Stimulated activated naive CD8-positive, alpha-beta T cell treated with anti-CD3 and anti-CD28 coated beads, Interleukin-15, amount 100 ng/mL, for 72 hours (primary cell): ENCODE results near the gene SEMA4C.

Experiments used
- ATAC-seq: fragments of 150-1000 bp; cut with Tn5 transposase; 2 replicates; pipeline ENCODE4 v1.10.0; 2021; ENCODE audit warnings: mild to moderate bottlenecking, moderate library complexity
- DNase-seq, 2 donors: peaks; one replicate each; pipeline ENCODE4 v3.0.0; 2021 to 2022
- H3K27ac Mint-ChIP-seq, 2 donors: one replicate each; pipeline ENCODE4 v1.8.0; 2022; ENCODE audit warnings: mild to moderate bottlenecking in 2 of 2, mixed read lengths in 2 of 2, moderate library complexity in 2 of 2
- H3K27me3 Mint-ChIP-seq: one replicate; pipeline ENCODE4 v1.8.0; 2022; ENCODE audit warnings: mixed read lengths
- H3K4me1 Mint-ChIP-seq: one replicate; pipeline ENCODE4 v1.8.0; 2022; ENCODE audit warnings: mild to moderate bottlenecking, mixed read lengths
- H3K4me3 Mint-ChIP-seq, 2 donors: one replicate each; pipeline ENCODE4 v1.8.0; 2022; ENCODE audit warnings: mild to moderate bottlenecking in 2 of 2, mixed read lengths in 2 of 2, moderate library complexity in 1 of 2
- H3K9me3 Mint-ChIP-seq, 2 donors: one replicate each; pipeline ENCODE4 v1.8.0; 2022; ENCODE audit warnings: mixed read lengths in 2 of 2

SEMA4C gene

DNA sequence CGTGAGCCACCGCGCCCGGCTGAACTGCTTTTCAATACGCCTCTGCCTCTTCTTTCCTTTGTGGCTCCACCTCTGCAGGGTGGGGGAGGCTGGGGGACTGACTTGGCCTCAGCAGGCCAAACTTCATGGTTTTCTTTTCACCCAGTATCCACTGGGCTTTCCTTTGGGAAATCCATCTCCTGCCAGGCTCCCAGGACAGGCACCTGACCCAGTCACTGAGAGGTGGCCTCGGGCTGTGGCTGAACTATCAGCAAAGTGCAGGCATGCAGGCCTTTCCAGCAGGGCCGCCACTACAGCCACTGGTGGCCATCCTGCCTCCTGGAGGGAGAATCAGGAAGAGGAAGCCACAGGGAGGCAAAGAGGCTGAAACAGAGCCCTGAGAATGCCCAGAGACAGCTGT lies 33.4 kb upstream of the SEMA4C start:
- no peak overlapping the region for H3K4me3 Mint-ChIP-seq

DNA sequence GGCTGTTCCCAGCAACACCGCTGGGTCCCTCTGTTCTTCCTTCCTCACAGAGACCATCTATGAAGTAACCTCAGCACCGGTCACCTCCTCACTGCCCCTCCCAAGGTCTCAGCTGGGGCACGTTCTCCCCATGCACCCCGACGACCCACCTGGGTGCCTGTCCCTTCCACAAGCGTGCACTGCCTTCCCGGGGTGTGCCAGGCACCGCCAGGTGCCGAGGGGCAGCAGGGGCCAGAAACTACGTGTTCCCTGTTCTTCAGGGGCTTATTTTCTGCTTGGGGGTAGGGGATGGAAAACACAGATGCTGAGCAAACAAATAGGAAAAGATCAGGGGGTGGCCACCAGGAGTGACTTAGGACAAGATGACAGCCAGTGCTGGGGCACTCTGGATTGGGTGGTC lies 30.4 kb upstream of the SEMA4C start:
- H3K27ac Mint-ChIP-seq, result peak overlapping the region in 1 of 2 donors; percentile 30
- no peaks in the 10 kb centered on the region for H3K27me3 Mint-ChIP-seq
- ATAC-seq, result no peak

More for the DNA sequence above, 33.4 kb upstream of the SEMA4C start:
- H3K9me3 Mint-ChIP-seq, result no peaks in the 10 kb centered on the region
- peaks cover 15% of the 10 kb centered on the region for H3K4me1 Mint-ChIP-seq
- H3K27me3 Mint-ChIP-seq, result no peaks in the 10 kb centered on the region
- DNase-seq (no peak), ATAC-seq (no peak)
- H3K27ac Mint-ChIP-seq, result peak overlapping the region in 1 of 2 donors; percentile 12

DNA sequence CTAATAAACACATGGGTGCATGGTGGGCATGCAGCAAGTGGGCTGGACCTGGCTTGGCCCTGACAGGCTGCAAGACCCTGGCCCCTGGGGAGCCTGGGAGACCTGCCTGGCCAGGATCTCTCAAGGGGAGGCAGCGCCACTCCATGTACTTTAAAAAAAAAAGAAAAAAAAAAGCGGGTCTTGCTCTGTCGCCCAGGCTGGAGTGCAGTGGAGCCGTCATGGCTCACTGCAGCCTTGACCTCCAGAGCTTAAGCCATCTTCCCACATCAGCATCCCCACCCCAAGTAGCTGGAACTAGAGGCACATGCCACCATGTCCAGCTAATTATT lies 29.5 kb upstream of the SEMA4C start:
- ATAC-seq, result no peak
- no peak overlapping the region for H3K27ac Mint-ChIP-seq
- no peak for DNase-seq

More for the DNA sequence above, 30.4 kb upstream of the SEMA4C start:
- no peak overlapping the region for H3K4me3 Mint-ChIP-seq
- no peak for DNase-seq
- H3K4me1 Mint-ChIP-seq, result peaks cover 40% of the 10 kb centered on the region
- no peaks in the 10 kb centered on the region for H3K9me3 Mint-ChIP-seq

GRCh38 chr2:96898641-96899412 lies 28.9 kb upstream of the SEMA4C start:
- H3K9me3 Mint-ChIP-seq, result no peaks in the 10 kb centered on the region
- H3K4me1 Mint-ChIP-seq, result peaks cover 46% of the 10 kb centered on the region
- DNase-seq (no peak), ATAC-seq (no peak)
- H3K27me3 Mint-ChIP-seq, result no peaks in the 10 kb centered on the region
- no peak overlapping the region for H3K4me3 Mint-ChIP-seq
- H3K27ac Mint-ChIP-seq, result no peak overlapping the region

More for the DNA sequence above, 29.5 kb upstream of the SEMA4C start:
- no peaks in the 10 kb centered on the region for H3K9me3 Mint-ChIP-seq
- H3K4me1 Mint-ChIP-seq, result peaks cover 46% of the 10 kb centered on the region
- no peak overlapping the region for H3K4me3 Mint-ChIP-seq
- H3K27me3 Mint-ChIP-seq, result no peaks in the 10 kb centered on the region

GRCh38 chr2:96898135-96898505 lies 28.2 kb upstream of the SEMA4C start:
- H3K9me3 Mint-ChIP-seq, result no peaks in the 10 kb centered on the region
- H3K27ac Mint-ChIP-seq, result no peak overlapping the region

GRCh38 chr2:96897491-96898134 lies 27.7 kb upstream of the SEMA4C start:
- Mint-ChIP-seq H3K27ac (no peak overlapping the region), H3K4me3 (no peak overlapping the region), H3K27me3 (no peaks in the 10 kb centered on the region), H3K4me1 (peaks cover 50% of the 10 kb centered on the region), H3K9me3 (no peaks in the 10 kb centered on the region)
- ATAC-seq, result no peak
- no peak for DNase-seq

More at GRCh38 chr2:96898135-96898505, 28.2 kb upstream of the SEMA4C start:
- H3K27me3 Mint-ChIP-seq, result no peaks in the 10 kb centered on the region
- peaks cover 46% of the 10 kb centered on the region for H3K4me1 Mint-ChIP-seq
- H3K4me3 Mint-ChIP-seq, result no peak overlapping the region
- DNase-seq (no peak), ATAC-seq (no peak)

- DNase-seq (no peak), ATAC-seq (peak; percentile 22)
- no peak overlapping the region for H3K27ac Mint-ChIP-seq
- H3K9me3 Mint-ChIP-seq, result no peaks in the 10 kb centered on the region
- H3K27me3 Mint-ChIP-seq, result no peaks in the 10 kb centered on the region
- H3K4me3 Mint-ChIP-seq, result no peak overlapping the region
- H3K4me1 Mint-ChIP-seq, result peaks cover 65% of the 10 kb centered on the region
Measured at GRCh38 chr2:96895746-96896651, 26.1 kb upstream of the SEMA4C start.

DNA sequence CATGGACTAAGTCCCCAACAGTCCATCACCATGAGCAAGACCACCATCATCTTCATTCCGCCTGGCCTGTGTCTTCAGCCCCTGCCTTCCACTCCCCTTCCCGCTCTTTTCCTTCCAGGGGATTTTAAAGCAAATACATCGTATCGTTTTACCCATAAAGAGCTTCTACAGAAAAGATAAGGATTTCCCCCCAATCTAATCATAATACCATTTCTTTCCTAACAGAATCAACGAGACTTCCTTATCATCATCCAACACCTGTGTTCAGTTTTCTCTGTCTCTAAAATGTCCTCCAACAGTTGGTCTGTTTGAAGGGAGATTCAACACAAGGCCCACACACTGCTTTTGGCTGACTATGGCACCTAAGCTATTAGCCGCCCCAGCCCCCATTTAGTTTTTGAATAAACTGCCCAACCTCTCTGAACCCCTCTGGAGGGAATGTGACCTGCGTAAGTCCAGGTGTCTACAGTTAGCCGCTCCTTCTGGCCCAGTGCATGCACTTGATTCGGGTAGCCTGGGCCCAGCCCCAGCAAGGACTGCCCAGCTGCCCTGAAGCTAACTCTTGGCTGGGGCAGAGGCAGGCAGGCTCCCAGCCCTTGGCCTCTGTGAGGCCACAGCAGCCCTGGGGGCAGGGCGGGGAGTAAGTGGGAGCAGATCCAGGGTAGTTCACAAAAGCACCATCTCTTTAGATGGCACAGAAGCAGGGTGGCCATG lies 25.3 kb upstream of the SEMA4C start:
- no peak for DNase-seq
- Mint-ChIP-seq H3K27ac (no peak overlapping the region), H3K27me3 (no peaks in the 10 kb centered on the region), H3K4me3 (no peak overlapping the region), H3K4me1 (peaks cover 63% of the 10 kb centered on the region), H3K9me3 (no peaks in the 10 kb centered on the region)
- ATAC-seq, result peak; percentile 6

GRCh38 chr2:96894151-96894531 lies 24.3 kb upstream of the SEMA4C start:
- Mint-ChIP-seq H3K4me1 (peaks cover 59% of the 10 kb centered on the region), H3K27me3 (no peaks in the 10 kb centered on the region)

DNA sequence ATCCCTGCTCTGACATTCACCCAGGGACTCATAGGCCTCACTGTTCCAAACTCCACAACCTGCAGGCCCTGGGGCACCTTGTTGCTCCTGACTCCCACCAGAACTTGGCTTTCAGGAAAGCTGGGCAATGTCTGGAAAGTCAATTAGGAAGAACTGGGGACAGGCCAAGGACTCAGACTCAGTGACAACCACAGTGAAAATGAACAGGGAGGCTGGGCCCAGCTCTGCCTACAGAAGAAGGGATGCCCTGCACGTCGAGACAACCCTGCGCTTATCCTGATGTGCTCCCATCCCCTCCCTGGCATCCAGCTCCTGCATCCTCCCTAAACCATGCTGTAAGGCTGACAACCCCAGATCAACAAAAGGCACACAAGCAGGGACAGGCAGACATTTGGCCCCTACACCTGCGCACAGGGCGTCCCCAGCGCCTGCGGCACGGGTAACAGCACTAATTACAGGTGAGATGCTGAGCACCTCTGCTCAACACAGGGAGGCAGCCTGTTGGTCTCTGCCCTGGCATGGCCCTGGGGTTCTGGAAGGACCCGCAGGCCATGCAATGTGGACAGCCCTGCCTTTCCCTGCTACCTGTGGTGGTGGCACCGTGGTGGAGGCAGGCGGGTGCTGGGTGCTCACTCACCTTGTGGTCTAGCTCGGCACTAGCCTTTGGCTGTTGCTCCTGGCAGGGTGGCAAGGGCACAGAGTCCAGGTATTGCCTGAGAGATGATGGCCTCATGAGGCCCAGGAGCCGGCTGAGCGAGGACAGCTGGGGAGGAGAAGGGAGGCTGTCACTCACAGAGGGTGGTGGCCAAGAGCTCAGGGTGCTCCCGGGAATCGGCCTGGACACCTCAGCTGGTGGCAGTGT lies 23.6 kb upstream of the SEMA4C start:
- ATAC-seq (no peak), DNase-seq (no peak)
- Mint-ChIP-seq H3K4me3 (no peak overlapping the region), H3K4me1 (peaks cover 54% of the 10 kb centered on the region), H3K27me3 (no peaks in the 10 kb centered on the region), H3K9me3 (no peaks in the 10 kb centered on the region), H3K27ac (no peak overlapping the region)

More at GRCh38 chr2:96894151-96894531, 24.3 kb upstream of the SEMA4C start:
- Mint-ChIP-seq H3K4me3 (no peak overlapping the region), H3K27ac (no peak overlapping the region), H3K9me3 (no peaks in the 10 kb centered on the region)
- DNase-seq (no peak), ATAC-seq (peak; percentile 4)

- Mint-ChIP-seq H3K4me3 (no peak overlapping the region), H3K27me3 (no peaks in the 10 kb centered on the region), H3K4me1 (peaks cover 47% of the 10 kb centered on the region), H3K27ac (peak overlapping the region; percentile 1 to 35), H3K9me3 (no peaks in the 10 kb centered on the region)
- no peak for ATAC-seq
- no peak for DNase-seq
Measured at GRCh38 chr2:96891591-96892333, 21.9 kb upstream of the SEMA4C start.

GRCh38 chr2:96890726-96891385 lies 21.0 kb upstream of the SEMA4C start:
- Mint-ChIP-seq H3K4me3 (no peak overlapping the region), H3K4me1 (peaks cover 39% of the 10 kb centered on the region), H3K9me3 (no peaks in the 10 kb centered on the region), H3K27me3 (no peaks in the 10 kb centered on the region), H3K27ac (peak overlapping the region in 1 of 2 donors; percentile 1)
- no peak for ATAC-seq
- DNase-seq, result no peak

DNA sequence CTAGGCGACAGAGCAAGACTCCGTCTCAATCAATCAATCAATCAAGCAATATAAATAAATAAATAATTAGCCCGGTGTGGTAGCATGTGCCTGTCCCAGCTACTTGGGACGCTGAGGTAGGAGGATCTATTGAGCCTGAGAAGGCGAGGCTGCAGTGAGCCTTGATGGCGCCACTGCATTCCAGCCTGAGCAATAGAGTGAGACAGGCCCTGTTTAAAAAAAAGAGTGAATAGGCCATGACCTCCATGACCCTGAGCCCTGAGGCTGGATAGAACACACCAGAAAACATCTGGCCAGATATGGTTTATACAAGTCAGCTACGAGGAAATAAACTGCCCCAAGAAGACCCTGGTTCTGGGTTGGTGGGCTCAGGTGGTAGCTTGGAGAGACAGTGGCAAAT lies 20.4 kb upstream of the SEMA4C start:
- no peaks in the 10 kb centered on the region for H3K9me3 Mint-ChIP-seq
- H3K4me3 Mint-ChIP-seq, result no peak overlapping the region
- H3K27me3 Mint-ChIP-seq, result no peaks in the 10 kb centered on the region
- ATAC-seq (no peak), DNase-seq (no peak)
- H3K4me1 Mint-ChIP-seq, result peaks cover 33% of the 10 kb centered on the region
- H3K27ac Mint-ChIP-seq, result no peak overlapping the region
